GM12892 (cell line): ENCODE results near the gene P4HA2.

ENCODE experiments used
- POLR2A ChIP-seq: IDR thresholded peaks from 2 replicates; pipeline ENCODE4 v1.6.1; 2011; ENCODE audit warnings: low read depth, low read length, control low read depth
- POLR2AphosphoS5 ChIP-seq: IDR thresholded peaks from 2 replicates; pipeline ENCODE4 v1.6.1; 2011; ENCODE audit warnings: low read depth, low read length, control low read depth
- TAF1 ChIP-seq: IDR thresholded peaks from 2 replicates; pipeline ENCODE4 v1.6.1; 2011; ENCODE audit warnings: low read depth, mild to moderate bottlenecking, control low read depth, low read length, borderline replicate concordance

- TF ChIP-seq POLR2A (no peak), TAF1 (no peak), POLR2AphosphoS5 (no peak)
Observed at GRCh38 chr5:132235340-132235739, 7.7 kb upstream of the P4HA2 start.
